ENCODE data around the gene DHX15. TPM values are rescaled to one million over a fixed set of nuclear protein-coding genes. Genes with fewer than 3 reads are reported as not detected.

The DHX15 gene
- total RNA-seq, 1 experiment from 2014 or later: 287 TPM

- Histone ChIP-seq H2BK120ac (ENCODE audit: low read depth, low read length, poor library complexity, severe bottlenecking) (no peak overlapping the region), H3K18ac (ENCODE audit: insufficient read length, low read depth, low read length) (no peak overlapping the region), H2BK12ac (ENCODE audit: insufficient read length, low read depth, low read length) (no peak overlapping the region), H3K4me1 (ENCODE audit: insufficient read depth, low read length) (peaks cover 10% of the 10 kb centered on the region; the same call in 1 of the 2 replicates), H2AK5ac (ENCODE audit: insufficient read length, low read length) (no peak overlapping the region), H3K4me2 (ENCODE audit: insufficient read depth, insufficient read length, low read length) (no peak overlapping the region), H2BK20ac (ENCODE audit: low read depth, low read length, poor library complexity, severe bottlenecking) (no peak overlapping the region), H3K27me3 (ENCODE audit: insufficient read depth, low read length) (no peaks in the 10 kb centered on the region), H3T11ph (ENCODE audit: low read length) (no peak overlapping the region), H3K23ac (ENCODE audit: insufficient read length, low read depth, low read length) (no peak overlapping the region), H2BK15ac (ENCODE audit: low read depth, low read length) (no peak overlapping the region), H4K91ac (ENCODE audit: insufficient read length, low read depth, low read length) (no peak overlapping the region), H3K14ac (ENCODE audit: insufficient read depth, low read length) (no peak overlapping the region), H2AFZ (ENCODE audit: low read length) (no peak overlapping the region), H2BK5ac (ENCODE audit: insufficient read length, low read length) (no peak overlapping the region), H4K8ac (replicated peaks; ENCODE audit: insufficient read length, low read depth, low read length) (no peak overlapping the region), H3K9me3 (ENCODE audit: control insufficient read depth, low read depth, low read length) (no peaks in the 10 kb centered on the region), H3K23me2 (ENCODE audit: insufficient read length, low read depth, low read length, poor library complexity, severe bottlenecking) (no peaks in the 10 kb centered on the region), H3K27ac (ENCODE audit: insufficient read length, low read depth, low read length) (no peak overlapping the region), H3K56ac (ENCODE audit: insufficient read length, low read depth, low read length) (no peak overlapping the region), H3K9ac (ENCODE audit: extremely low read depth, insufficient read length, low read length) (no peak overlapping the region), H3K79me1 (ENCODE audit: insufficient read depth, low read depth, low read length, poor library complexity, severe bottlenecking) (peaks cover 3% of the 10 kb centered on the region), H4K5ac (ENCODE audit: insufficient read length, low read depth, low read length) (no peak overlapping the region), H3K79me2 (ENCODE audit: insufficient read depth, low read length) (peaks cover 21% of the 10 kb centered on the region; the same call in 1 of the 2 replicates), H4K20me1 (ENCODE audit: control insufficient read depth, insufficient read depth, insufficient read length) (no peaks in the 10 kb centered on the region), H3K4ac (ENCODE audit: low read depth, low read length) (no peak overlapping the region)
- Mint-ChIP-seq H3K4me1 (peaks cover 64 to 72% of the 10 kb centered on the region in 2 experiments), H3K4me3 (no peak overlapping the region), H3K27me3 (ENCODE audit: low read depth) (no peaks in the 10 kb centered on the region), H3K27ac (peak overlapping the region in 1 of 3 experiments; percentile 91; a peak in 2 of 7 replicates), H3K36me3 (ENCODE audit: insufficient read depth in 1 of 3, low read depth in 3 of 3) (peaks cover 19 to 59% (median 44%) of the 10 kb centered on the region in 3 experiments), H3K9me3 (no peaks in the 10 kb centered on the region)
- DNase-seq: no peak
- WGBS (ENCODE audit: extremely low coverage, insufficient read length, low lambda C conversion rate): no CpG with 5 or more reads among the region's 11 CpGs
- TF ChIP-seq, protein P1, sequence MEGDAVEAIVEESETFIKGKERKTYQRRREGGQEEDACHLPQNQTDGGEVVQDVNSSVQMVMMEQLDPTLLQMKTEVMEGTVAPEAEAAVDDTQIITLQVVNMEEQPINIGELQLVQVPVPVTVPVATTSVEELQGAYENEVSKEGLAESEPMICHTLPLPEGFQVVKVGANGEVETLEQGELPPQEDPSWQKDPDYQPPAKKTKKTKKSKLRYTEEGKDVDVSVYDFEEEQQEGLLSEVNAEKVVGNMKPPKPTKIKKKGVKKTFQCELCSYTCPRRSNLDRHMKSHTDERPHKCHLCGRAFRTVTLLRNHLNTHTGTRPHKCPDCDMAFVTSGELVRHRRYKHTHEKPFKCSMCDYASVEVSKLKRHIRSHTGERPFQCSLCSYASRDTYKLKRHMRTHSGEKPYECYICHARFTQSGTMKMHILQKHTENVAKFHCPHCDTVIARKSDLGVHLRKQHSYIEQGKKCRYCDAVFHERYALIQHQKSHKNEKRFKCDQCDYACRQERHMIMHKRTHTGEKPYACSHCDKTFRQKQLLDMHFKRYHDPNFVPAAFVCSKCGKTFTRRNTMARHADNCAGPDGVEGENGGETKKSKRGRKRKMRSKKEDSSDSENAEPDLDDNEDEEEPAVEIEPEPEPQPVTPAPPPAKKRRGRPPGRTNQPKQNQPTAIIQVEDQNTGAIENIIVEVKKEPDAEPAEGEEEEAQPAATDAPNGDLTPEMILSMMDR (conservative IDR thresholded peaks at IDR 0.05): no peak
These were observed 36.4 kb downstream of the DHX15 start for GRCh38 chr4:24547979-24548378.
